OCI-LY1 (cell line): ENCODE measurements around the gene SF3B1.

Experiments
- H2AFZ ChIP-seq: fragments of 200-600 bp; sonication (generic), shearing (Covaris generic); 2 replicates; pipeline ENCODE4 v1.6.0; 2014; ENCODE audit warnings: antibody characterized with exemption, mild to moderate bottlenecking, low read length
- H3F3A ChIP-seq: fragments of 200-600 bp; sonication (generic), shearing (Covaris generic); 2 replicates; pipeline ENCODE4 v1.6.0; 2014; ENCODE audit warnings: mild to moderate bottlenecking, antibody characterized with exemption, low read length, moderate library complexity; ENCODE audit not compliant: insufficient read depth
- H3K27ac ChIP-seq: fragments of 200-600 bp; sonication (generic); 2 replicates; pipeline ENCODE4 v1.5.1; 2014; ENCODE audit warnings: low read length, mixed run types, mild to moderate bottlenecking, low read depth; ENCODE audit not compliant: poor library complexity, severe bottlenecking
- H3K27me3 ChIP-seq: fragments of 200-600 bp; sonication (generic); 2 replicates; pipeline ENCODE4 v1.6.0; 2014; ENCODE audit warnings: antibody characterized with exemption, mild to moderate bottlenecking, low read length, moderate library complexity; ENCODE audit not compliant: insufficient read depth
- H3K36me3 ChIP-seq: fragments of 200-600 bp; sonication (generic); 2 replicates; pipeline ENCODE4 v1.6.1; 2014; ENCODE audit warnings: mild to moderate bottlenecking, antibody characterized with exemption, low read length, moderate library complexity, mixed read lengths; ENCODE audit not compliant: insufficient read depth
- H3K4me1 ChIP-seq: fragments of 200-600 bp; sonication (generic); 2 replicates; pipeline ENCODE4 v1.5.1; 2014; ENCODE audit warnings: mild to moderate bottlenecking, low read length, moderate library complexity; ENCODE audit not compliant: insufficient read depth, severe bottlenecking
- H3K4me2 ChIP-seq: fragments of 200-600 bp; sonication (generic), shearing (Covaris generic); 2 replicates; pipeline ENCODE4 v1.6.1; 2014; ENCODE audit warnings: low read length
- H3K4me3 ChIP-seq: fragments of 200-600 bp; sonication (generic); 2 replicates; pipeline ENCODE4 v1.5.1; 2014; ENCODE audit warnings: low read length, low read depth, mild to moderate bottlenecking, mixed read lengths; ENCODE audit not compliant: poor library complexity, severe bottlenecking
- H3K79me2 ChIP-seq: fragments of 200-600 bp; shearing (Covaris generic); 2 replicates; pipeline ENCODE4 v1.6.1; 2016; ENCODE audit warnings: mixed run types, low read length, mixed read lengths; ENCODE audit not compliant: insufficient read depth
- H3K9ac ChIP-seq: fragments of 200-600 bp; sonication (generic), shearing (Covaris generic); 2 replicates; pipeline ENCODE4 v1.6.1; 2014; ENCODE audit warnings: mild to moderate bottlenecking, low read length, mixed read lengths
- H3K9me2 ChIP-seq: fragments of 200-600 bp; sonication (generic), shearing (Covaris generic); 2 replicates; pipeline ENCODE4 v1.6.1; 2014; ENCODE audit warnings: low read depth, mild to moderate bottlenecking, low read length, mixed read lengths
- H3K9me3 ChIP-seq: fragments of 200-600 bp; shearing (Covaris generic); 2 replicates; pipeline ENCODE4 v1.6.1; 2014; ENCODE audit warnings: low read length, mixed read lengths
- H4K20me1 ChIP-seq: fragments of 200-600 bp; sonication (generic), shearing (Covaris generic); 2 replicates; pipeline ENCODE4 v1.6.0; 2016; ENCODE audit warnings: mild to moderate bottlenecking, low read length; ENCODE audit not compliant: insufficient read depth
- CTCF ChIP-seq: fragments of 200-600 bp; sonication (generic), shearing (Covaris generic); IDR thresholded peaks from 2 replicates; pipeline ENCODE4 v1.5.1; 2017; ENCODE audit warnings: mild to moderate bottlenecking, antibody characterized with exemption, low read length, moderate library complexity, mixed read lengths
- EZH2 ChIP-seq: fragments of 200-600 bp; sonication (generic), shearing (Covaris generic); IDR thresholded peaks from 2 replicates; pipeline ENCODE4 v1.8.0; 2017; ENCODE audit warnings: borderline replicate concordance, mixed run types, mild to moderate bottlenecking, antibody characterized with exemption, low read length, moderate library complexity, mixed read lengths

The SF3B1 gene

GRCh38 chr2:197450465-197450864 lies 15.6 kb upstream of the SF3B1 start:
- Histone ChIP-seq H3K9me2 (no peaks in the 10 kb centered on the region), H3K4me3 (no peak overlapping the region), H3K79me2 (peaks cover 17% of the 10 kb centered on the region), H4K20me1 (no peaks in the 10 kb centered on the region), H3K4me1 (peaks cover 18% of the 10 kb centered on the region), H3F3A (no peaks in the 10 kb centered on the region), H2AFZ (no peak overlapping the region), H3K27ac (no peak overlapping the region), H3K4me2 (no peak overlapping the region), H3K9ac (no peak overlapping the region), H3K9me3 (no peaks in the 10 kb centered on the region), H3K36me3 (no peaks in the 10 kb centered on the region), H3K27me3 (no peaks in the 10 kb centered on the region)
- TF ChIP-seq CTCF (no peak), EZH2 (no peak)

DNA sequence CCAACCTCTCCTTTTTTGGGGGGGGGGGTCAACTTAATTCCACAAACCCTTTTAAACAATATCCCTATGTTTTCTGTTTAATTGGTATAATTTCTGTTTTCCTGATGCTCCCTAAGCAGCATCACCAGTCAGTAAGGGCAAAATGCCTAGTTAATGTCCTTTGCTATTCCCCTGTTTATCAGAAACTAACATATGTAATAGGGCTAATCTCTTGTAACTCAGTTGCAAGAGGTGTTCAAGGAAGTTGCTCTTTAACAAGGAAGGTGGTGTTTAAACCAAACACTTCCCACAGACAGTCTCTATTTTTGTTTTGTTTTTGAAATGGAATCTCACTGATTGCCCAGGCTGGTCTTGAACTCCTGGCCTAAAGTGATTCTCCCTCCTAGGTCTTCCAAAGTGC lies 12.0 kb upstream of the SF3B1 start:
- Histone ChIP-seq H3K4me2 (no peak overlapping the region), H3K9me3 (no peaks in the 10 kb centered on the region), H4K20me1 (no peaks in the 10 kb centered on the region), H3K79me2 (no peaks in the 10 kb centered on the region), H3K4me3 (no peak overlapping the region), H3F3A (no peaks in the 10 kb centered on the region), H3K27me3 (no peaks in the 10 kb centered on the region), H3K27ac (no peak overlapping the region), H3K36me3 (no peaks in the 10 kb centered on the region), H3K9me2 (no peaks in the 10 kb centered on the region), H3K4me1 (no peaks in the 10 kb centered on the region), H3K9ac (no peak overlapping the region), H2AFZ (no peak overlapping the region)
- TF ChIP-seq EZH2 (no peak), CTCF (no peak)

DNA sequence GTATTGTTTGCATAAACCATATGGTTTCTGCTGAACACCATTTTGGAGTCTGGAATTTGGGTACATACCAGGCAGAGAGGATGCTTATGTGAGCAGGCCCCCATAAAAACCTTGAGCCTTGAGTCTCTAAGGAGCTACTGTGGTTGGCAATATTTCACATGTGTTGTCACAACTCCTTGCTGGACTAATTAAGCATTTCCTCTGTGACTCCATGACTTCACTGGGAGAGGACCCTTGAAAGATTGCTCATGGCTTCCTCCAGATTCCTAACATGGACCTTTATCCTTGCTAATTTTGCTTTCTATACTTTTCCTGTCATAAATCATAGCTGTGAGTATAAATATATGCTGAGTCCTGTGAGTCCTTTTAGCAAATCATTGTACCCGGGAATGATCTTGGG lies 10.9 kb upstream of the SF3B1 start:
- H3K4me1 ChIP-seq, result no peaks in the 10 kb centered on the region
- H4K20me1 ChIP-seq, result no peaks in the 10 kb centered on the region
- no peak overlapping the region for H3K27ac ChIP-seq
- no peaks in the 10 kb centered on the region for H3K9me3 ChIP-seq
- TF ChIP-seq CTCF (no peak), EZH2 (no peak)
- no peaks in the 10 kb centered on the region for H3K79me2 ChIP-seq
- no peaks in the 10 kb centered on the region for H3F3A ChIP-seq
- H2AFZ ChIP-seq, result no peak overlapping the region
- no peaks in the 10 kb centered on the region for H3K36me3 ChIP-seq
- no peak overlapping the region for H3K4me2 ChIP-seq
- no peak overlapping the region for H3K4me3 ChIP-seq
- H3K9ac ChIP-seq, result no peak overlapping the region
- no peaks in the 10 kb centered on the region for H3K27me3 ChIP-seq
- no peaks in the 10 kb centered on the region for H3K9me2 ChIP-seq
